ENCODE measurements around the gene TXNRD2. TPM values are rescaled to one million over a fixed set of nuclear protein-coding genes. Genes with fewer than 3 reads are reported as not detected.
A peak's percentile ranks its signal among the peaks of the same experiment; 100 is the strongest.

The TXNRD2 gene
- total and polyA plus RNA-seq, 2 of the 4 experiments (the other 2 are of a cell fraction): 15.6 to 25.7 TPM

- intact Hi-C loops (cut with micrococcal nuclease): no loop called here
- peak overlapping the region; percentile 90 for H2BK5ac ChIP-seq (ENCODE audit: low read depth, low read length, poor library complexity, severe bottlenecking)
- H2AFZ ChIP-seq (replicated peaks; ENCODE audit: low read length, poor library complexity): peak overlapping the region; percentile 90
- H3K27ac ChIP-seq (ENCODE audit: insufficient read depth, low read length): peak overlapping the region; percentile 79
- H3K79me1 ChIP-seq (ENCODE audit: low read depth in 1 of 2, low read length in 2 of 2): peaks cover 11 to 55% of the 10 kb centered on the region in 2 experiments
- no peaks in the 10 kb centered on the region for H3K9me3 ChIP-seq (ENCODE audit: control insufficient read depth, insufficient read depth, low read length)
- H2AK9ac ChIP-seq (replicated peaks; ENCODE audit: low read depth, low read length, poor library complexity): peak overlapping the region; percentile 95
- peaks cover 16% of the 10 kb centered on the region for H3K36me3 ChIP-seq (ENCODE audit: control insufficient read depth, insufficient read depth, low read length)
- peak overlapping the region; percentile 21 for H2BK120ac ChIP-seq (ENCODE audit: low read depth, low read length)
- POLR2A ChIA-PET (ENCODE audit: unreplicated experiment): no interaction called here
- WGBS, 2 experiments (ENCODE audit: extremely low coverage in 2 of 2, insufficient read length in 1 of 2): 16% methylated on average over 6 of the region's 24 CpGs; no CpG with 5 or more reads in 1 of the 2 experiments
- peak overlapping the region; percentile 92 for H2AK5ac ChIP-seq (ENCODE audit: low read depth, low read length)
- H3K27me3 ChIP-seq (ENCODE audit: control insufficient read depth, insufficient read depth, low read length): no peaks in the 10 kb centered on the region
- peak overlapping the region; percentile 77 for H3K9ac ChIP-seq (ENCODE audit: low read depth, low read length)
- peak overlapping the region; percentile 93 to 98 for H4K8ac ChIP-seq (ENCODE audit: low read depth in 2 of 2, low read length in 2 of 2)
- H4K5ac ChIP-seq (ENCODE audit: low read depth, low read length): peak overlapping the region; percentile 96
- H3K14ac ChIP-seq (replicated peaks; ENCODE audit: low read depth, low read length): peak overlapping the region; percentile 93
- ATAC-seq (ENCODE audit: low read depth) (peak; percentile 2), DNase-seq (peak; percentile 35)
- TF ChIP-seq POLR2A (IDR thresholded peaks at IDR 0.05; ENCODE audit: low read depth, low read length): no peak
- TF ChIP-seq SMC3 (IDR thresholded peaks at IDR 0.05; ENCODE audit: low read depth, low read length): no peak
- TF ChIP-seq RFX5 (IDR thresholded peaks at IDR 0.05; ENCODE audit: low read depth, low read length): no peak
- TF ChIP-seq MAFK (IDR thresholded peaks at IDR 0.05; ENCODE audit: low read depth, low read length): peak; percentile 55; the same call in 1 of the 2 replicates
- peak overlapping the region; percentile 81 for H3K23ac ChIP-seq (ENCODE audit: low read depth, low read length)
- peaks cover 16% of the 10 kb centered on the region for H3K4me1 ChIP-seq (ENCODE audit: control insufficient read depth, insufficient read depth, low read length)
- in situ Hi-C loops (cut with MboI; ENCODE audit: low sequenced_read_pairs): no loop called here
- no TSS peak for BruUV-seq (replicated peaks)
- peaks cover 25% of the 10 kb centered on the region for H4K20me1 ChIP-seq (ENCODE audit: insufficient read depth, low read length)
- peak overlapping the region; percentile 96 for H3K4ac ChIP-seq (ENCODE audit: low read depth, low read length)
- H3K4me2 ChIP-seq (ENCODE audit: low read depth, low read length): peak overlapping the region; percentile 97
- dilution Hi-C loops (cut with HindIII; ENCODE audit: low sequenced_read_pairs, unreplicated experiment): no loop called here
- peak overlapping the region; percentile 80 for H3K56ac ChIP-seq (ENCODE audit: extremely low read depth, insufficient read depth, low read length)
- peak overlapping the region; percentile 10; the same call in 1 of the 2 replicates for H2BK20ac ChIP-seq (ENCODE audit: low read depth, low read length)
- H3K4me3 ChIP-seq (ENCODE audit: insufficient read depth, low read depth, low read length): peak overlapping the region; percentile 72
- H3K9me1 ChIP-seq (ENCODE audit: insufficient read depth, low read length): peaks cover 9% of the 10 kb centered on the region
- peak overlapping the region; percentile 46 for H3K18ac ChIP-seq (ENCODE audit: low read depth, low read length)
- peak overlapping the region; percentile 15; the same call in 1 of the 3 replicates for H2BK15ac ChIP-seq (ENCODE audit: low read depth, low read length)
- CTCF ChIA-PET: interaction anchor here (0.7 to 1.5 kb wide), 2 partner anchors 32 to 54 kb away, joined by 3 read pairs; no protein-coding TSS in a partner anchor
- H4K91ac ChIP-seq (ENCODE audit: insufficient read depth, low read depth, low read length): peak overlapping the region; percentile 95
These were observed 85.9 kb downstream of the TXNRD2 start for GRCh38 chr22:19855504-19856409.

Measured in IMR-90 (cell line).